Vagina (tissue), 2 donors: ENCODE data around the gene AHCYL1.

ENCODE experiments used
- CTCF ChIP-seq, 3 experiments: fragments of 450-650 bp in 2 of 3; fragments of 200-600 bp in 1 of 3; sonication (generic) in 1 of 3; IDR thresholded peaks; one replicate each; pipeline ENCODE4 v1.5.1; 2017 to 2019; ENCODE audit warnings: antibody characterized with exemption in 3 of 3, mild to moderate bottlenecking in 2 of 3, moderate library complexity in 2 of 3
- POLR2A ChIP-seq, 2 donors: fragments of 450-650 bp; IDR thresholded peaks; one replicate each; pipeline ENCODE4 v1.6.1; 2017; ENCODE audit warnings: antibody characterized with exemption in 2 of 2, mild to moderate bottlenecking in 2 of 2, moderate library complexity in 2 of 2

GRCh38 chr1:110070282-110070669 lies 85.7 kb downstream of the AHCYL1 start:
- no peak for TF ChIP-seq POLR2A (IDR thresholded peaks at IDR 0.05)
- TF ChIP-seq CTCF (IDR thresholded peaks at IDR 0.05), result no peak
